Ureter (tissue), 1 donor: Measurements from ENCODE around the gene HOXC5. TPM values are rescaled to one million over a fixed set of nuclear protein-coding genes. Genes with fewer than 3 reads are reported as not detected.

ENCODE experiments used
- DNase-seq: peaks from one replicate; pipeline ENCODE4 v3.0.0-alpha.2; 2020; ENCODE audit warnings: low spot score
- total RNA-seq: library from RNA; stranded (reverse); gene quantifications from one replicate; pipeline ENCODE4 v1.2.4, GENCODE V29; 2023
- donor health status: DM: yes; HTN: yes; CAD: no.

The HOXC5 gene
- total RNA-seq, 1 donor from 2014 or later, result 1.7 TPM

- no peak for DNase-seq
These were observed 13.1 kb downstream of the HOXC5 start for GRCh38 chr12:54045868-54046521.

GRCh38 chr12:54046809-54047159 is 13.9 kb downstream of the HOXC5 start:
- DNase-seq, result no peak

DNA sequence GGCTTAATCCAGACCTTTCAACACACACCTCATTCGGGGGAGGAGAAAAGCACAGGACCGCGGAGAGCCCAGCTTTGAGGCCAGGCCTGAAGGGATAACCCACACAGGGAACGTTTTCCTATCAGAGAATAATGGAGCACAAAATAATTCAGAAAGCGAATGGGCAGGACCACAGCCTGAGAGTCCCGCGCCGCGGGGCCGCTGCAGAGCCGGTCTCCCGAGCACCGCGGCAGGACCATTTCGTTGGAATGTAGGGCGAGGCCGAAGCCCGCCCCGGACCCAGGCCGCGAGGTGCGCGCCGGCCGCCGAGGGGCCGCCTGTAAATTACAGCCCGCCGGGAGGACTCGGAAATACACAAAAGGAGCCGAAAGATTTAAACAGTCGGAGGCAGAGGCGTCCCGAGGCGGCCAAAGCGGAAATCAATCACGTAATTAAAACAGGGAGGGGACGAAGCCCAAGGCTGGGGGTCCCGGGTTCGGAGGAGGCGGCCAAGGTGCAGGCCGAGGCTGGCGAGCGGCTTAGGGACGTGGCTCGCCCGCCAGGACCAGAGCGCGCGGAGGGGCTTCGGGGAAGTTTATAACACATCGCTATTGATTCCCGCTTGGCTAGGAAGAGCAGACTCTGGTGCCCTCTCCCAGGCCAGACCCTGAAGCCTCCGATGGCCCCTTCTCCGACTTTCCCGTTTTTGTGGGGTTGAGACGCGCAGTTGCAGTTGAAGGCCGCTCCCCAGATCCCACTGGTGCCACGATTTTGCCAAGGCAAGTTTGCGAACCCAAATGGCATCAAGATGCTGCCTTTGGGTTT is 14.5 kb downstream of the HOXC5 start:
- no peak for DNase-seq

DNA sequence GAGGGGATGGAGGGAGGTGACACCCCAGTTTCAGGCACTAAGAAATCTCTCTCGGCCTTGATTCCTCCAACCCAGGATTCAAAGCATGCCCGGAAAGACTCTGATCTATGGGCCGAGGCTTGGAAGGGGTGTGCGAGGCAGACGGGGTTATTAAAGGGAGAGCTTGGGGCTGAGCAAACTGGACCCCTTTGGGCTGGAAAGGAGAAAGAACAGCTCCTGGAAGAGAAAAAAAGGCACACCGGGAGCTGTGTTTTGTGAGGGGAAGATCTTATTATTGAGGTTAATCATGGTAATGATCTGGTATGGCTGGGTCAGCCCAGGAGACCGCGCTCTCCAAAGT is 15.1 kb downstream of the HOXC5 start:
- DNase-seq, result no peak

GRCh38 chr12:54048406-54049093 is 15.7 kb downstream of the HOXC5 start:
- DNase-seq, result no peak

GRCh38 chr12:54049108-54049507 is 16.3 kb downstream of the HOXC5 start:
- DNase-seq, result no peak

DNA sequence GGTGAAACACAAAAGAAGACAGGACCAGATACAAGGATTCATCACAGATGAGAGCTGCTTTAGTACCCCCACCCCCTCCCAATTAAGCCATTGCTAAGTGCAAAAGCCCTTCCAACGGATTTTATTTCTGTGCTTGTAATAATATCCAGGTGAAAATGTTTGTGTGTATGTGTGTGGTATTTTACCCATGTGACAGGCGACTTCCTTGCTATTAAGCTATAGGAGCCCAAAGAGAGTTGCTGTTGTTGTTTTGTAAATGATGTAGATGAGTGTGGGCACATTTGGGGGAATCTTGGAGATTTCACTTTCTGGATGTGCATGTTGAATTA is 17.6 kb downstream of the HOXC5 start:
- no peak for DNase-seq

DNA sequence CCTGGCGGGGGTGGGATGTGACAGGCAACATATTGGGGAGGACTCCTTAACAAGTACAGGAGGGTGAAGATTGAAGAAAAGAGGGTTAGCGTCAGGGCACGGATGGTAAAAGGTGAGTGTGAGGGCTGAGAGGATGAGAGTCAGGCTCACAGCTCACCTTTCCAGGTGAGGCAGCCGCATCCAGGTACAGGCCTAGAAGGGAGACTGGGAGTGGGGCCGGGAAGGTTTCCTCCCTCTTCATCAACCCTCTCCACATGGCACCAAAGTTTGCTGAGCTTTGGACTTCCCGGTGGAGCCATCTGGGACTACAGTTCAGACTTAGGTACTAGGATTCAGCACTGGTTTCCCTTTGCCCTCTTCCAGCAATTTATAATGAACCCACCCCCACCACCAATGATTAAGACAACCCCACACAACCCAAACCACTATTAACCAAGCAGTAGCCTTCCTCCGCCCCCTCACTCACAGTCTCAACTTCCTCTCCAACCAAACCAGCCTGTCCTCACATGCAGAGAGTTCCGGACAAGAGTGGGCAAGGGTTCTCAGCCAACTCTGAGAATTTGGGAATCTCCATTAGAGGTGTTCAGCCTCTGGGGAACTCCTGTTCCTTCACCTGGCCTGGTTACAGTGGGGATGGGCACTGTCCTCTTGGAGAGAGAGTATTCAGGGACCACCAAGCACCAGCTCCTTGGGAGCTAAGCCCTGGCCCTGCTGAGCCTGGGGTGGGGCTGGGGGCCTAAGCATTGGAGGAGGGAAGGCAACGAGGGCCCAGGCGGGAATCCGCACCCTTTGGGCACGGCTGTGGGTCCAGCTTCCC is 18.4 kb downstream of the HOXC5 start:
- DNase-seq, result no peak

GRCh38 chr12:54051874-54052437 is 19.1 kb downstream of the HOXC5 start:
- DNase-seq, result no peak

DNA sequence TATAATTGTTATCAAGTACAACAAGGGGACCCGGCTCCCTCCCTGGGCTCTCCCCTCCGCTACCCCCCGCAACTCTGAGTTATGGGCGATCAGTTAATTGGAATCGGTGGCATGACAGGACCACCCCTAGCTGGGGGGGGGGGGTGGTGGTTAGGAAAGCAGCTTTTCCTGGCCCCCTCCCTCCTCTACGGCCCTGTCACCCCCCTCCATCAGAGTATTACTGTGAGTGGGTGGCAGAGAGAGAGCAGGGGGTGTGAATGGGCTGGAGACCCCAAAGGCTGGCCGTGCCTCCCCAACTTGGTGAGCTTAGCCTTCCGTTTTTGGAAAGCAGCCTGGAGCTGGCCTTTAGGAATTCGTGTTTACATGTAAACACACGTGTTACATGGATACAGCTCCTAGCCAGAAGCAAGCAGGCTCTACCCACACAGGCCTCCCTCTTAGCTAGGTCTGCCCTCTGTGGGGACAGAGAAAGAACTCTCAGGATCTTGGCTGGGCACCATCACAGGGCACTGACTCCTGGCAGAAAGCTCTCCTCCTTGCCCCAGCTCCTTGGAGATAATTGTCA is 19.7 kb downstream of the HOXC5 start:
- no peak for DNase-seq

- DNase-seq, result no peak
These were observed 20.3 kb downstream of the HOXC5 start for GRCh38 chr12:54053003-54053750.

DNA sequence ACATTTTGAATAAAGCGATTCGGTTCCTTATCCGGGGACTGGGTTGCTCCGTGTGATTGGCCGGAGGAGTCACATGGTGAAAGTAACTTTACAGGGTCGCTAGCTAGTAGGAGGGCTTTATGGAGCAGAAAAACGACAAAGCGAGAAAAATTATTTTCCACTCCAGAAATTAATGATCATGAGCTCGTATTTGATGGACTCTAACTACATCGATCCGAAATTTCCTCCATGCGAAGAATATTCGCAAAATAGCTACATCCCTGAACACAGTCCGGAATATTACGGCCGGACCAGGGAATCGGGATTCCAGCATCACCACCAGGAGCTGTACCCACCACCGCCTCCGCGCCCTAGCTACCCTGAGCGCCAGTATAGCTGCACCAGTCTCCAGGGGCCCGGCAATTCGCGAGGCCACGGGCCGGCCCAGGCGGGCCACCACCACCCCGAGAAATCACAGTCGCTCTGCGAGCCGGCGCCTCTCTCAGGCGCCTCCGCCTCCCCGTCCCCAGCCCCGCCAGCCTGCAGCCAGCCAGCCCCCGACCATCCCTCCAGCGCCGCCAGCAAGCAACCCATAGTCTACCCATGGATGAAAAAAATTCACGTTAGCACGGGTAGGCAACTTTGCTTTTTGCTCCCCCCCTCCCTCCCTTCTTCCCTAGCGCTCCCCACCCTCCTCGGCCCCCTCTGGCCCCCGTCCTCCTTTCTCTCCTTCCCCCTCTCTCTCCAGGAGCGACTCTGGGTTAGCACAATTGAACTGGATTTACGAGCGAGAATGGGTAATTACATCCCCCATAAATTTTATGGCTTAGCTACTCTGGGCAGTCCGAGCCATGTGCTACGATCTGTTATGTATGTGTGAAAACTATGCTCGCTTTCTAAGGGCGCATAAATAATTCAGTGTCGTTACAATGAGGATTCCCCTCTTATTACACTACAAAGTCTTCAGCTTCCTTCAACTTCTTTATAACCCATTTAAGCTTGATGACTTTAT is 21.2 kb downstream of the HOXC5 start, which contains the start of gene HOXC4:
Gene HOXC4 (plus strand): TSS at position 85 of the 991 bp plus-strand sequence. CDS start 88 bp downstream, at position 173.
- no peak for DNase-seq

- DNase-seq, result no peak
These were observed 21.9 kb downstream of the HOXC5 start for GRCh38 chr12:54054742-54055194.

- DNase-seq, result no peak
These were observed 22.7 kb downstream of the HOXC5 start for GRCh38 chr12:54055552-54055951.

GRCh38 chr12:54056110-54056509 is 23.3 kb downstream of the HOXC5 start:
- no peak for DNase-seq

DNA sequence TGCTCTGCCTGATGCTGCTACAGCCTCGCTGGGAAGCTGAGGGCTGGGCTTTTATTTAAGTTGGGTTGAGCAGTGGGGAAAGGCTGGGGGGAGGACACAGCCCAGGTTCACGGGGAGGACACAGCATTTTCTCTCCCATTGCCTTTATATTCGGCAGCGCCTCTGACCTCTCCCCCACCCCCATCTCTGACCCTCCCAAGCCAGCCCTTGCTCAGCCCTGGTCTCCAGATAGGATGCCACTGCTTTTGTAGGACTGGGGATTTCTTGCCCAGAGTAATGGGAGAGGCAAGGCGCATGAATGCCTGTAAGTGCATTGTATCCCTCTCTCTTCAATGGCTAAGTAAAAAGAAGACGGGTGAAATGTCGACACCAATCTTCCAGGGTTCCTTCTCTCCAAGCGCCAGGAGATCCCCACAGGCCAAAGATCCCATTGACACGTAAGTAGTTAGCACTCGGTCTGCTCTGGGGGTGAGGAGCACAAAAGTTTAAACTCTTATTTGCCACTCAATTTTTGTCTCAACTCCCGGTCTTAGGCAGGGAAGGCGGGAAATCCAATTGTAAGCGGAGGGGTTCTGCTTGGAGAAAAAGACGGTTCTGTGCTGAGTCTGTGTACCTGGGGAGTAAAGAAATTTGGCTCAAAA is 25.4 kb downstream of the HOXC5 start:
- DNase-seq, result no peak

- no peak for DNase-seq
These were observed 26.8 kb downstream of the HOXC5 start for GRCh38 chr12:54059668-54060067.

DNA sequence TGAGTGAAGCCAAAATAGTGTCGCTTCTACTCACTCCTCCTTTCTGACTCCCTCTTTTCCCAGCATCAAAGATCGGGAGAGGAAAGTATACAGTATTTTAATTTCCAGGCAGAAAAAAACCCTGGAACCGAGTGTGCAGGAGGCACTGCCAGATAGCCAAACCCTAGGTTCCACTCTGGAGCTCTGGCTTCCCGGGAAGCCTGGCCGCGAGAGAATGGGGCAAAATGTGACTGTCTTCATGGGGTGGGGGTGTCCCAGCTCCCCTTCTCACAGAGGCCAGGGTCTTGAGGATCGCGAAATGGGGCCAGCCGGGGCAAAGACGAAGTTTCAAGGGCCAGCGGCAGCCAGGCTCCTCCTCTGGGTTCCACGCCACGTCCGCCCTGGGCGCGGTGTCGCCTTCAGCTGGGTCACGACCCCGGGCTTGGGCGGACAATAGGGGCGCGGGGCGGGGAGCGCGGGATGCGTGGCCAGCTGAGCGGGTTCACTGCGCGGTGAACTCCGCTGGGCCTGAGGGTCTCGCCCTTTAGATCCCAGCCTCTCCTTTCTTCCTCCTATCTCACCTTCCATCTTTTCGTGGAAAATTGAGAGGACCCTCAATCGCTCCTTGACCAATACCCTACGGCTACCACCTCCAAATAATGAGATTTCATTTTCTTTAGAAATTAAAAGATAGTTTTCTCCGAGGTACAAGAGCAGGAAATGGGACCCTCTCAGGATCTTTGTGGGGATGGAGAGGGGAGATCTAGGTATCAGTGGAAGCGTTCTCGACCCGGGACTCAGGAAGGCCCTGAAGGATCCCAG is 27.5 kb downstream of the HOXC5 start:
- no peak for DNase-seq
